HG03095 (cell line): ENCODE results near the gene TMEM190.

ENCODE experiments used
- ATAC-seq: cut with Tn5 transposase; IDR thresholded peaks from one replicate; pipeline ENCODE4 v1.9.1; 2021; ENCODE audit warnings: moderate library complexity; ENCODE audit not compliant: unreplicated experiment

TMEM190 gene

GRCh38 chr19:55350620-55351315 lies 25.9 kb upstream of the TMEM190 start:
- ATAC-seq = no peak

DNA sequence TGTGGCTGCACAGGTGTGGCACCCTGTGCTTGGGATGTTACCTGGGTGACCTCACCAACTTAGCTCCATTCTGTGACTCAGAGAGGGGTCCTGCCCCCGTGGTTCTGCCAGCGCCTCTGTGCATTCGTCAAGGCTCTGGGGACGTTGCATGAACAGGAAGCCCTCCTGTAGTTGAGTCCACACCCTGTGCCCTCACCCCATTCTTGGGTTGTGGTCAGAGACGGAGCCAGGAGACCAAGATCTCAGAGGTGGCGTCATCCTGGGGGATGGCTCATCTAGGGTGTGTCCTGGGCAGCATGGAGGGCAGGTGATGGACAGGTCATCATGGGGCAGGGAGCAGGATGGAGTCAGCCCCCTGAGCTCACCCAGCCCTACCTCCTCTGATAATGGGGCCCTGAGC lies 24.6 kb upstream of the TMEM190 start:
- ATAC-seq = no peak

DNA sequence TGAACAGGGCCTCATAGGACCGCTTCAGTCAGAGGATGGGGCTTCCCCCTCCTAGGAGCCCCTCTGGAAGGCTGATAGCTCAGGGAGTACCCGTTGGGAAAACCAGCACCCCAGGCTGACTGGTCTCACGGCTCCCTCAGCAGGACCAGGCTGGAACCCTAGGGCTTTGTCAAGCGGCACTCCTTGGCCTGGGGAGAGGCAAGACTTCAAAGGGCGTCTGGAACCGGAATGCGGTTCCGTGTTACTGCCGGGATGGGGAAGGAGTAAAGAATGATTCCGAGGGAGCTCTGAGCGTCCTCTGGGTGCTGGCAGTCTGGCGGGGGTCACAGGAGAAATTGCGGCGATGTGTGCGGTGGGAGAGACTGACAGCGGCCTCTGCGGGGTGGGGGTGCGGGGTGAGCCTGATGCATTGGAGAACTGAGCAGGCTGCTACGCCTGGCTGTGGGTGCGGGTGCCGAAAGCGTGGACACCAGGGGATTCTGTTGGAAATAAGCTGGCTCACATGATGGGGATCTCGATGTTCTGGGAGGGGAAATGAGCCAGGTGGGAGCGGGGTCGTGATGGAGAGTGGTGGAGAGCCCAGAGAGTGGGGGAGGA lies 24.0 kb upstream of the TMEM190 start:
- ATAC-seq = no peak

DNA sequence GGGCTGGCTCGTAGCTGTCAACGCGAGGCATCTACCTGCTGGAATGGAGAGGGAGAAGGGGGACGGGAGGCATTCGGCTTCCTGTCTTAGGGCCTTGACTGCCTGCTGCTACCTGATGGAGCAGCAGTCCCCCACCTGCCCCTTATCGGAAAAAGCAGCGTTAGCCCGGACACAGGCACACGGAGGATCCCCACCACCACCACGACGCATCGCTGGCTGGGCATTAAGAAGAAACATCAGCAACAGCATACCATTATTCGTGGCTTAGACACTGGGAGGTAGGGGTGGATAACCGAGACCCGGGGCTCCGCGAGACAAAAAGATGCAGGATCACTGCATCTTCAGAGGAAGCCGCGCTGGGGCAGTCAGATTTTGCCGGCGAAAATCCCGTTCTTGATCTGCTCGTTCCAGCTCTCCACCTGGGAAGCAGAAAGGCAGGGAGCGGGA lies 23.2 kb upstream of the TMEM190 start:
- no peak for ATAC-seq

GRCh38 chr19:55353803-55354697 lies 22.6 kb upstream of the TMEM190 start:
- ATAC-seq = no peak

GRCh38 chr19:55354698-55355212 lies 21.9 kb upstream of the TMEM190 start, which contains the start of gene COX6B2:
Gene COX6B2 (minus strand): TSS chr19:55354719. CDS start chr19:55354521, 198 bp downstream.
- no peak for ATAC-seq

DNA sequence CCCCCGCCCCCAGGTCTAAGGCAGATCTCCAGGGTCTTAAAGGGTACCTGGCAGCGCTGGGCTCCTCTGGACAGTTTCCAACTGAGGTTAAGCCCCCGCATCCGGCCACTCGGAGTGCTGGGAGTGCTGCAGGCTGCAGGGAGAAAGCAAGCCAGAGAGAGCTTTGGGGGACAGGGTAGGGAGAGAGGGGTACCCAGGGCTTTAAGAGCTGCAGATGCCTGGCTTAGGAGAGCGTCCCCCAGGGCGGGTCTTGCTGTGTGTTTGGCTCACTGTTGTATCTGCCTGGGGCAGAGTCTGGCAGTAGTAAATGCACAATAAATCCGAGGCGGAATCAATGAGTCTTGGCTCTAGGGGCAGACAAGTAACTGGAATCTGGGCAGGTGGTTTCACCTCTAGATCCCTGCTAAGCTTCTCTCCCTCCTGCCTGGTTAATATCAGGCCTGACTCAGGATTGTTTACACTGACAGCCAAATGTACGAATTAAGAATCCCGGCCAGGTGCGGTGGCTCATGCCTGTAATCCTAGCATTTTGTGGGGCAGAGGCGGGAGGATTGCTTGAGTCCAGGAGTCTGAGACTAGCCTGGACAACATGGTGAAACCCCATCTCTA lies 21.3 kb upstream of the TMEM190 start:
- ATAC-seq = no peak

GRCh38 chr19:55358493-55358892 lies 18.1 kb upstream of the TMEM190 start:
- no peak for ATAC-seq

DNA sequence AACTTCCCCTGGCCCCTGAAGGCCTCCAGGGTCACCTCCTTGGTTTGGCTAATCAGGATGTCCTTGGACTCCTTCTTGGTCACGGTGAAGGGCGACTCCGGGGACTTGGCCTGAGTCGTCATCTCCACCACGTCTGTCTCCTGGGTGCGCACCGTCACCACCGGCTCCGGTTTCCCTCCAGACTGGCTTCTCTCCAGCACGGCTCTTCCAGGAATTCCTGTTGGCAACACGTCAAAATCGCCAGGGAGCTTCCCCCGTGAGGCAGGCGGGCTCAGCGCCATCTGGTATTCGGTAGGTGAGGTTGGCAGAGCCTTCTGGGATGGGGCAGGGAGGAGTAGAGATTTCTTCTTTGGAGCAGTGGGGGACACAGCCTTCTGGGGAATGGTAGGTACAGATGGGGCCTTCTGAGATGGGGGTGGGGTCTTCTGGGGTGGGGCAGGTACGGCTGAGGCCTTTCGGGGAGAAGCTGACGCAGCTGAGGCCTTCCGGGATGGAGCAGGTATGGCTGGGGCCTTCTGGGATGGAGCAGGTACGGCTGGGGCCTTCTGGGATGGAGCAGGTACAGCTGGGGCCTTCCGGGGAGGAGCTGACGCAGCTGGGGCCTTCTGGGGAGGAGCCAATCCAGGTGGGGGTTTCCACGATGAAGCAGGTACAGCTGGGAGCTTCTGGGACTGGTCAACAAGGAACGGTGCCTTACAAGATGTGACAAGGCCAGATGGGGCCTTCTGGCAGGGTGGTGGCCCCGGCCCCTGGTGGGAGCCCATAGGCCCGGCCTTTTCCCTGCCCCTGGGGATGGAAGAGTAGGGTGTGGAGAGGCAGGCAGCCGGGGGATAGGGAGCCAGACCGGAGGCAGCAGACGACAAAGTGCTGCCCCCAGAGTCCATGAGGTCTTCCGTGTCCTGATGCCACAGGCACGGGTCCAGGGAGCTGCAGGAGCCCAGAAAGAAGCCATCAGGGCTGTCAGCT lies 17.4 kb upstream of the TMEM190 start:
- ATAC-seq = no peak

DNA sequence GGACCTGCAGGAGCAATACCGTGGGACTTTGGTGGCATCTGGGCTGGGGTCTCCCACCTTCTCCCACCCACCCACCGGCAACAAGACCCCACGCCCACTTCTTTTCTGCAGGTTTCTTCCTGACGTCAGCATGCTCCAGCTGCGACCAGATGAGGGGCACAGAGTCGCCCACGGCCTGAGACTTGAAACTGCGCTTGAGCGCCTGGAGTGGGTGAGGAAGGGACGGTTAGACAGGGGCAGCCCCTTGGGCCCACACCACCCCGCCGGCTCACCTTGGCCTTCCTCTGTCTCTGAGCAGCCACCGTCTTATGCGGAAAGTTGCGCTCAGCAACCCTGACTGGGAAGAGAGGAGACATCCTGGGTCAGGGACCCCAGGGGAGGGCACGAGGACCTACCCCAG lies 15.7 kb upstream of the TMEM190 start:
- no peak for ATAC-seq

DNA sequence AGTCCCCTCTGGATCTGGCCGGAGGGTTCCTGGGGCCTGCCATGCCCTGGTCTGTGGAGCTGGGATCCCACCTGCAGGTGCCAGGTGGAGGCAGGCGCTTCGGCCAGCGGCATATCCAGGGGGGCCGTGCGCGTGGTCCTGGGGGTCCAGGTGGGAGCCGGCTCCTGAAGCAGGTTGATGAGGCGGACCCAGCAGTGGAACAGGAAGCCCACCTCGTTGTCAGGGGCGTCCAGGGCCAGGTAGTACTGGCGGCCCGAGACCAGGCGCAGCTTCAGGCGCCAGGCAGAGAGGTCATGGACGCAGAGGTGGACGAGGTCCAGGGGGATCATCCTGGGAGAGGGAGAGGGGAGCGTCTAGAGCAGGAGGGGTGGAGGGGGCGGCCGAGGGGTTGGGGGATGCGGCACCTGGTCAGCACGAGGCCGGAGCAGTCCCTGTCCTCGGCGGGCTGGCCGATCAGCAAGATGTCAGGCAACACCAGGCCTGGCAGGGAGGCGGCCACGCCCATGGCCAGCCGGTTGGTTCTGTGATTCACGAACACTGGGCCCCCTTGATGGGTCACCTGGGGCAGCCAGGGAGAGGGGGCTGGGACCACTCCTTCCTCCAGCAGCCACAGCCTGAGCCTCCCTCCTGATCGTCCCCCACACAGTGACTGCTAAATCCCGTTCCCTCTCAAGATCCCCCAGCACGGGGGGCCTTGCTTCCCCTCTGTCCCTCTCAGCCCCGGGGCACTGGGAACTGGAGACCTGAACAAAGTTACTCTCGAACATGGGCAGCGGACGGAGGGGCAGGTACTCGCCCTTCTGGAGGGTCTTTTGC lies 14.2 kb upstream of the TMEM190 start:
- ATAC-seq = no peak

GRCh38 chr19:55362990-55363716 lies 13.5 kb upstream of the TMEM190 start, which contains the start of gene GARIN5B:
Gene GARIN5B (minus strand): TSS chr19:55363260. CDS start chr19:55363066, 194 bp downstream.
- ATAC-seq = no peak

DNA sequence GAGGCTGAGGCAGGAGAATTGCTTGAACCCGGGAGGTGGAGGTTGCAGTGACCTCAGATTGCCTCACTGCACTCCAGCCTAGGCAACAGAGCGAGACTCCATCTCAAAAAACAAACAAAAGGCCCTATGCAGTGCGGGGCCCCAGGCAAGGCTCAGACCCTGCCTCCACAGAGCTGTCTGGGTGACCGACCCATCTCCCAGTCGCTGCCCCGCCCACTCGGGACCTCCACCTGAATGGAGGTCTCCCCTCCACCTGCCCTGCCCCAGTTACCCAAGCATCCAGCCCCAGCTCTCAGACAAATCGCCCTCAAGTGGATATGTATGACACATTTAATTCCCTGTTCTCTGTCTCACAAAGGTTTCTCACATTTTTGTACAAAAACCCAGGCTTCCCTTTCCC lies 11.4 kb upstream of the TMEM190 start:
- no peak for ATAC-seq

- ATAC-seq = no peak
Measured at GRCh38 chr19:55365964-55366363, 10.7 kb upstream of the TMEM190 start.

DNA sequence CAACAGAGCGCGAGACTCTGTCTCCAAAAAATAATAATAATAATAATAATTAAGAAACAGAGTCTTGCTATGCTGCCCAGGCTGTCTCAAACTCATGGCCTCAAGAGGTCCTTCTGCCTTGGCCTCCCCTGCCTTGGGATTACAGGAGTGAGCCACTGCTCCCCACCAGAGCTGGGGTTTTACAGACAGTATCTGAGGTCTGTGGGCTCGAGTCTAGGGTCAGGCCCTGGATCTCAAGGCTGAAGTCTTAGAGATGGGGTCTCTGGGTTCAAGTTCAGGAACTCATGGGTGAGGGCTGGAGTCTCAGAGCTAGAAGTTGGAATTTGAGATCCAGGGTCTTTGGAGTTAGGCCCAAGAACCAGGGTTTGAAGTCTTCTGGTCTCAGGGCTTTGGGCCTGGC lies 9.8 kb upstream of the TMEM190 start:
- no peak for ATAC-seq

- ATAC-seq = no peak
Measured at GRCh38 chr19:55368106-55368505, 8.5 kb upstream of the TMEM190 start.

DNA sequence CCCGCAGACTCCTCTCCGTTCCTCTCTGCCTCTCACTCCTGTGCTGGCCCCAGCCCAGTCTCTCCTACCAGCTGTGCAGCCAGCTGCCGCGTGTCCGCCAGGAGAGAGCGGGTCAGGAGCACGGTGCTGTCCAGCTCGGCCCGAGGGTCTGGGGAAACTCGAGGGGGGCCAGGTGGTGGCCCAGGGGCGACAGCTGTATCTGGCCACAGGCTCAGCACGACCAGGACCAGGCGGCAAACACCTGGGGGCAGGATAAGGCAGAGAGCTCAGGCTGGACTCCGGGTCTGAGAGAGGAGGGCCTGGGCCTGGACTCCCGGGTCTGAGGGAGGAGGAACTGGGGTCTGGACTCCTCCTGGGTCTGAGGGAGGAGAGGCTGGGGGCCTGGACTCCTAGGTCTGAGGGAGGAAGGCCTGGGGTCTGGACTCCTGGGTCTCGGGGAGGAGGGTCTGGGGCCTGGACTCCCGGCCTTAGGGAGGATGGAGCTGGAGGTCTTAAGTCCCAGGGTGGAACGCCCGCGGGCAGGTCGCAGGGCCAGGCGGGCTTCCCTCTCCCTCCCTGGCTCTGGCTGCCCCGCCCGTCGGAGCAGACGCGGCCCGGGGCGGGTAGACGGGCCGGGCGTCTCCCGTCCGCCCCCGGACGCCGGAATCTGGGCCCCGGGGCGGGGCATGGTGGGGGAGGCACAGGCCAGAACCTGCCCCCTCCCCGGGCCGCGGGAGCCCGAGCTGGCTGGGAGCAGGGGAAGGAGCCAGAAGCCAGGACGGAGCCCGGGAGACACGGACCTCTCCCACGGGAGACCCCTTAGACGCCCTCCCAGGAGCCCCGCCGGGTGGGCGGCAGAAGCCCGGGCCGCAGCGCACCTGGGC lies 7.7 kb upstream of the TMEM190 start:
- no peak for ATAC-seq
